Kidney (tissue), 14 donors: ENCODE data around the gene RPTOR. TPM values are rescaled to one million over a fixed set of nuclear protein-coding genes. Genes with fewer than 3 reads are reported as not detected.

Source experiments
- DNase-seq, 5 donors: peaks; one replicate each; pipeline ENCODE4 v3.0.0-alpha.2; 2013 to 2020
- FAIRE-seq: peaks from 2 replicates; lab custom pipeline; 2012; peaks lifted over from hg19 to GRCh38; lab: Jason Lieb, UNC
- H3K27ac ChIP-seq, 2 donors: one replicate each; pipeline ENCODE4 v1.7.0; 2013; ENCODE audit warnings: low read depth in 2 of 2, low read length in 2 of 2, inconsistent platforms in 1 of 2
- H3K27me3 ChIP-seq: one replicate; pipeline ENCODE4 v1.7.1; 2013; ENCODE audit warnings: low read length, inconsistent platforms; ENCODE audit not compliant: control insufficient read depth, insufficient read depth
- H3K36me3 ChIP-seq, 3 donors: one replicate each; pipeline versions ENCODE4 v1.7.0 to v1.7.1; 2013; ENCODE audit warnings: low read length in 3 of 3, control low read depth in 1 of 3, inconsistent platforms in 1 of 3; ENCODE audit not compliant: insufficient read depth in 3 of 3, control insufficient read depth in 2 of 3
- H3K4me1 ChIP-seq, 3 donors: one replicate each; pipeline versions ENCODE4 v1.7.0 to v1.7.1; 2013; ENCODE audit warnings: low read length in 3 of 3, inconsistent platforms in 1 of 3, low read depth in 1 of 3; ENCODE audit not compliant: control insufficient read depth in 2 of 3, insufficient read depth in 2 of 3
- H3K4me3 ChIP-seq, 3 donors: one replicate each; pipeline versions ENCODE4 v1.7.0 to v1.8.1; 2013; ENCODE audit warnings: low read length in 3 of 3, control low read depth in 1 of 3, inconsistent platforms in 1 of 3
- H3K9ac ChIP-seq, 3 donors: one replicate each; pipeline versions ENCODE4 v1.7.0 to v1.7.1; 2013; ENCODE audit warnings: low read length in 3 of 3, control low read depth in 1 of 3, inconsistent platforms in 1 of 3
- H3K9me3 ChIP-seq, 3 donors: one replicate each; pipeline versions ENCODE4 v1.7.0 to v1.7.1; 2013; ENCODE audit warnings: low read length in 3 of 3, control low read depth in 1 of 3, inconsistent platforms in 1 of 3; ENCODE audit not compliant: control insufficient read depth in 2 of 3, insufficient read depth in 1 of 3
- CTCF ChIP-seq: IDR thresholded peaks from 3 replicates; pipeline ENCODE4 v1.5.1; 2012; ENCODE audit warnings: mild to moderate bottlenecking, moderate library complexity, borderline replicate concordance; ENCODE audit not compliant: insufficient read depth; ENCODE audit errors: extremely low read depth
- intact Hi-C: fragments of 100-400 bp; cut with DNase I; formaldehyde crosslinking; loops from one replicate; pipeline ENCODE4 v1.11.1; 2022
- polyA plus RNA-seq: library from polyadenylated mRNA; stranded (reverse); fragments of 350-450 nt; fragmentation: Illumina TruSeq; extraction: RNeasy Lipid Tissue Mini Kit (QIAGEN cat#74804); gene quantifications from one replicate; pipeline ENCODE4 v1.2.3, GENCODE V29; 2014; ENCODE audit warnings: low read depth, low replicate concordance; ENCODE audit not compliant: insufficient read depth
- total RNA-seq: library from RNA; stranded (reverse); fragmentation: NEBNext Ultra II Directional; extraction: Animal tissue kit (Norgen Biotek cat#: 25700); gene quantifications from one replicate; pipeline ENCODE4 v1.2.1, GENCODE V29; 2021
- donor health status: control.
- donor health status: control.
- donor health status: control.
- donor health status: control.
- donor health status: control.
- donor health status: DM: yes; HTN: yes; CAD: no.
- donor health status: Normal renal cell carcinoma (clear cell type).

The RPTOR gene
- total and polyA plus RNA-seq, 2 donors from 2014 or later: 5.5 to 37.6 TPM

- Histone ChIP-seq H3K4me1 (peaks cover 0 to 6% (median 4%) of the 10 kb centered on the region in 3 donors), H3K9ac (no peak overlapping the region), H3K9me3 (peaks cover 0 to 5% (median 0%) of the 10 kb centered on the region in 3 donors), H3K27ac (no peak overlapping the region), H3K36me3 (no peaks in the 10 kb centered on the region), H3K27me3 (peaks cover 8% of the 10 kb centered on the region), H3K4me3 (no peak overlapping the region)
- FAIRE-seq: no peak
- TF ChIP-seq CTCF: no peak
- no peak for DNase-seq
- intact Hi-C loops: no loop called here
Measured at GRCh38 chr17:81006891-81007290, 462.3 kb downstream of the RPTOR start.

- no peak overlapping the region for H3K4me3 ChIP-seq
- no peak for TF ChIP-seq CTCF
- no peak for FAIRE-seq
- DNase-seq: peak in 1 of 5 donors; percentile 31
- no peak overlapping the region for H3K27ac ChIP-seq
- H3K9me3 ChIP-seq: peaks cover 0 to 5% (median 0%) of the 10 kb centered on the region in 3 donors
- H3K4me1 ChIP-seq: peaks cover 0 to 2% (median 0%) of the 10 kb centered on the region in 3 donors
- H3K27me3 ChIP-seq: peaks cover 8% of the 10 kb centered on the region
- no peaks in the 10 kb centered on the region for H3K36me3 ChIP-seq
- intact Hi-C loops: no loop called here
- no peak overlapping the region for H3K9ac ChIP-seq
Measured at GRCh38 chr17:81008140-81008539, 463.5 kb downstream of the RPTOR start.

GRCh38 chr17:81009136-81009535 lies 464.5 kb downstream of the RPTOR start:
- H3K27me3 ChIP-seq: peaks cover 4% of the 10 kb centered on the region
- peaks cover 0 to 2% (median 0%) of the 10 kb centered on the region in 3 donors for H3K4me1 ChIP-seq
- H3K4me3 ChIP-seq: no peak overlapping the region
- FAIRE-seq: no peak
- H3K36me3 ChIP-seq: no peaks in the 10 kb centered on the region
- peaks cover 0 to 5% (median 0%) of the 10 kb centered on the region in 3 donors for H3K9me3 ChIP-seq
- peak in 1 of 5 donors; percentile 45 for DNase-seq
- intact Hi-C loops: no loop called here
- H3K27ac ChIP-seq: no peak overlapping the region
- no peak overlapping the region for H3K9ac ChIP-seq
- no peak for TF ChIP-seq CTCF

GRCh38 chr17:81010935-81011334 lies 466.3 kb downstream of the RPTOR start:
- Histone ChIP-seq H3K4me1 (no peaks in the 10 kb centered on the region), H3K4me3 (no peak overlapping the region), H3K9me3 (peaks cover 0 to 5% (median 0%) of the 10 kb centered on the region in 3 donors), H3K27ac (no peak overlapping the region), H3K9ac (no peak overlapping the region), H3K27me3 (no peaks in the 10 kb centered on the region), H3K36me3 (no peaks in the 10 kb centered on the region)
- FAIRE-seq (no peak), DNase-seq (no peak)
- no peak for TF ChIP-seq CTCF
- intact Hi-C loops: no loop called here
